WTC11 (cell line): Measurements from ENCODE around the gene ZER1. TPM values are rescaled to one million over a fixed set of nuclear protein-coding genes. Genes with fewer than 3 reads are reported as not detected.

Source experiments
- ATAC-seq: fragments of 200-7000 bp; cut with Tn5 transposase; 2 replicates; pipeline ENCODE4 v1.10.0; 2021; ENCODE audit warnings: mild to moderate bottlenecking, moderate library complexity
- CTCF ChIA-PET: fragments of 300-600 bp; sonication (Branson Sonifier 250); formaldehyde crosslinking; loops from one replicate; lab custom pipeline; 2021; ENCODE audit warnings: antibody characterized with exemption; lab: Charles Lee
- POLR2A ChIA-PET: fragments of 350-600 bp; sonication (Branson Sonifier 250); formaldehyde crosslinking; loops from one replicate; lab custom pipeline; 2021; ENCODE audit warnings: antibody characterized with exemption; lab: Charles Lee
- DNase-seq: peaks from one replicate; pipeline ENCODE4 v3.0.0; 2021; ENCODE audit warnings: low spot score
- H3K27ac Mint-ChIP-seq: 2 replicates; pipeline ENCODE4 v1.8.0; 2021; ENCODE audit warnings: mixed read lengths
- H3K27me3 Mint-ChIP-seq: 2 replicates; pipeline ENCODE4 v1.8.0; 2021; ENCODE audit warnings: low read depth, mild to moderate bottlenecking, moderate library complexity, mixed read lengths
- H3K36me3 Mint-ChIP-seq: 2 replicates; pipeline ENCODE4 v1.8.0; 2021; ENCODE audit warnings: mixed read lengths
- H3K4me1 Mint-ChIP-seq: 2 replicates; pipeline ENCODE4 v1.8.0; 2022; ENCODE audit warnings: mixed read lengths
- H3K4me3 Mint-ChIP-seq: 2 replicates; pipeline ENCODE4 v1.8.0; 2021; ENCODE audit warnings: mild to moderate bottlenecking, moderate library complexity, mixed read lengths
- H3K9me3 Mint-ChIP-seq: 2 replicates; pipeline ENCODE4 v1.8.0; 2021; ENCODE audit warnings: mixed read lengths
- ATF3 ChIP-seq: sonication (generic); formaldehyde crosslinking; conservative IDR thresholded peaks from 2 replicates; pipeline ENCODE4 v1.8.1; 2022; ENCODE audit warnings: mild to moderate bottlenecking, missing genetic modification reagents
- ETV6 ChIP-seq: sonication (generic); formaldehyde crosslinking; IDR thresholded peaks from 2 replicates; pipeline ENCODE4 v1.8.1; 2022; ENCODE audit warnings: mild to moderate bottlenecking, missing genetic modification reagents
- IRF2 ChIP-seq: sonication (generic); formaldehyde crosslinking; IDR thresholded peaks from 2 replicates; pipeline ENCODE4 v1.8.0; 2022; ENCODE audit warnings: low read depth, missing genetic modification reagents, borderline replicate concordance
- KAT7 ChIP-seq: sonication (generic); formaldehyde crosslinking; IDR thresholded peaks from 2 replicates; pipeline ENCODE4 v1.8.1; 2023; ENCODE audit warnings: missing genetic modification reagents, mild to moderate bottlenecking, borderline replicate concordance
- MYBL2 ChIP-seq: sonication (generic); formaldehyde crosslinking; IDR thresholded peaks from 2 replicates; pipeline ENCODE4 v1.8.1; 2023; ENCODE audit warnings: mild to moderate bottlenecking, moderate library complexity, missing genetic modification reagents
- OVOL2 ChIP-seq: fragments of 250-450 bp; sonication (Bioruptor Pico); IDR thresholded peaks from 2 replicates; pipeline ENCODE4 v1.9.0; 2021; ENCODE audit warnings: mild to moderate bottlenecking, borderline replicate concordance
- SMAD3 ChIP-seq: sonication (generic); formaldehyde crosslinking; IDR thresholded peaks from 2 replicates; pipeline ENCODE4 v1.8.0; 2022; ENCODE audit warnings: missing genetic modification reagents, mild to moderate bottlenecking, borderline replicate concordance
- SOX15 ChIP-seq: fragments of 250-450 bp; sonication (Bioruptor Pico); IDR thresholded peaks from 2 replicates; pipeline ENCODE4 v1.9.0; 2021; ENCODE audit warnings: mild to moderate bottlenecking
- ZNF232 ChIP-seq: sonication (generic); formaldehyde crosslinking; IDR thresholded peaks from 2 replicates; pipeline ENCODE4 v1.8.0; 2022; ENCODE audit warnings: mild to moderate bottlenecking, missing genetic modification reagents
- ZNF396 ChIP-seq: fragments of 250-450 bp; sonication (Bioruptor Pico); IDR thresholded peaks from 2 replicates; pipeline ENCODE4 v1.8.0; 2021; ENCODE audit warnings: mild to moderate bottlenecking, moderate library complexity, borderline replicate concordance
- ZNF416 ChIP-seq: fragments of 250-450 bp; sonication (Bioruptor Pico); IDR thresholded peaks from 2 replicates; pipeline ENCODE4 v1.9.0; 2021; ENCODE audit warnings: mild to moderate bottlenecking, inconsistent platforms
- ZSCAN18 ChIP-seq: fragments of 250-450 bp; sonication (Bioruptor Pico); IDR thresholded peaks from 2 replicates; pipeline ENCODE4 v2.1.2; 2022; ENCODE audit warnings: mild to moderate bottlenecking, moderate library complexity
- total RNA-seq: library from RNA; stranded (reverse); gene quantifications from 3 replicates; pipeline ENCODE4 v1.2.3, GENCODE V29; 2021
- TF ChIP-seq, protein P1 (sequence below): sonication (generic); formaldehyde crosslinking; IDR thresholded peaks from 2 replicates; pipeline ENCODE4 v1.8.1; 2022; ENCODE audit warnings: low read depth, mild to moderate bottlenecking, moderate library complexity, missing genetic modification reagents, borderline replicate concordance
- TF ChIP-seq, protein P2 (sequence below): fragments of 250-450 bp; sonication (Bioruptor Pico); IDR thresholded peaks from 2 replicates; pipeline ENCODE4 v1.9.0; 2021; ENCODE audit warnings: mild to moderate bottlenecking
- TF ChIP-seq, protein P3 (sequence below): sonication (generic); formaldehyde crosslinking; IDR thresholded peaks from 2 replicates; pipeline ENCODE4 v1.8.0; 2023; ENCODE audit warnings: missing genetic modification reagents, mild to moderate bottlenecking, borderline replicate concordance

Gene ZER1
- total RNA-seq, 1 experiment from 2014 or later: 23.8 TPM

DNA sequence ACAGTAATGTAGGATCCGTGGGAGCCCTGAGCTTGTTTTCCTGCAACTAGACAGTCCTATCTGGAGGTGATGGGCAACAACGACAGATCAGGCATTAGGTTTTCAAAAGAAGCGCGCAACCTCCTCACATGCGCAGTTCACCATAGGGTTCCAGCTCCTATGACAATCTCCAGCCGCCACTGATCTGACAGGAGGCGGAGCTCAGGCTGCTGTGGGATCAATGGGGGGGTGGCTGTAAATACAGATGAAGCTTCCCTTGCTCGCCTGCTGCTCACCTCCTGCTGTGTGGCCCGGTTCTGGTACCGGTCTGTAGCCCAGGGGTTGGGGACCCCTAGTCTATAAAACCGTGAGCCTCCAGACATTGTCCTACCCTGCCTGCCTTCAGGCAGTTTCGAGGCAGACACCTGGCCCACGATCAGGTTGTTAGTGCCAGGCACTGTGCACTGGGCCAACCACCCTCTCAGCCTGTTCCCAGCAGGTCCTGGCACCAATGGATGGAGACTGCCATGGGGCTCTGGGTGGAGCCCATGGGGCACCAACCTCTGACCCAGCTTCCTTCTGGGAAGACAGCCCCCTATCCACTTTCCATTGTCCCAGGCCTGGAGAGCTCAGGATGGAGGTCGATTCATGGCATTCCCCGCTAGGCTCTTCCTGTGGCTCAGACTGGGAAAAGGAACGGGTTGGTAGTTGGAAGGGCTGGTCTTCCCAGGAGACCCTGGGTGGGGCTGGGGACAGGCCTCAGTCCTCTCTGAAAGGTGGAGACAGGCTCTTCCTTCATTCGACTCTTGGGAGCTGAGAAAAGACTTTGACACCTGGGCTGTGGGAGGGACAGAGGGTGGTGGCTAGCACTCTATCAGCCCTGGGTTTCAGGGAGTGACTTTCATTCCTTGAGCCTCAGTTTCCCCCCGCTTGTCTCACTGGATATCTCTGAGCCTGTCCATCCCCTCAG, 48.3 kb upstream of the ZER1 start (continued):
- TF ChIP-seq, protein P1, sequence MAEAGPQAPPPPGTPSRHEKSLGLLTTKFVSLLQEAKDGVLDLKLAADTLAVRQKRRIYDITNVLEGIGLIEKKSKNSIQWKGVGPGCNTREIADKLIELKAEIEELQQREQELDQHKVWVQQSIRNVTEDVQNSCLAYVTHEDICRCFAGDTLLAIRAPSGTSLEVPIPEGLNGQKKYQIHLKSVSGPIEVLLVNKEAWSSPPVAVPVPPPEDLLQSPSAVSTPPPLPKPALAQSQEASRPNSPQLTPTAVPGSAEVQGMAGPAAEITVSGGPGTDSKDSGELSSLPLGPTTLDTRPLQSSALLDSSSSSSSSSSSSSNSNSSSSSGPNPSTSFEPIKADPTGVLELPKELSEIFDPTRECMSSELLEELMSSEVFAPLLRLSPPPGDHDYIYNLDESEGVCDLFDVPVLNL (CRISPR knock-in tag): no peak
- TF ChIP-seq, protein P2, sequence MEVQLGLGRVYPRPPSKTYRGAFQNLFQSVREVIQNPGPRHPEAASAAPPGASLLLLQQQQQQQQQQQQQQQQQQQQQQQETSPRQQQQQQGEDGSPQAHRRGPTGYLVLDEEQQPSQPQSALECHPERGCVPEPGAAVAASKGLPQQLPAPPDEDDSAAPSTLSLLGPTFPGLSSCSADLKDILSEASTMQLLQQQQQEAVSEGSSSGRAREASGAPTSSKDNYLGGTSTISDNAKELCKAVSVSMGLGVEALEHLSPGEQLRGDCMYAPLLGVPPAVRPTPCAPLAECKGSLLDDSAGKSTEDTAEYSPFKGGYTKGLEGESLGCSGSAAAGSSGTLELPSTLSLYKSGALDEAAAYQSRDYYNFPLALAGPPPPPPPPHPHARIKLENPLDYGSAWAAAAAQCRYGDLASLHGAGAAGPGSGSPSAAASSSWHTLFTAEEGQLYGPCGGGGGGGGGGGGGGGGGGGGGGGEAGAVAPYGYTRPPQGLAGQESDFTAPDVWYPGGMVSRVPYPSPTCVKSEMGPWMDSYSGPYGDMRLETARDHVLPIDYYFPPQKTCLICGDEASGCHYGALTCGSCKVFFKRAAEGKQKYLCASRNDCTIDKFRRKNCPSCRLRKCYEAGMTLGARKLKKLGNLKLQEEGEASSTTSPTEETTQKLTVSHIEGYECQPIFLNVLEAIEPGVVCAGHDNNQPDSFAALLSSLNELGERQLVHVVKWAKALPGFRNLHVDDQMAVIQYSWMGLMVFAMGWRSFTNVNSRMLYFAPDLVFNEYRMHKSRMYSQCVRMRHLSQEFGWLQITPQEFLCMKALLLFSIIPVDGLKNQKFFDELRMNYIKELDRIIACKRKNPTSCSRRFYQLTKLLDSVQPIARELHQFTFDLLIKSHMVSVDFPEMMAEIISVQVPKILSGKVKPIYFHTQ: no peak
- TF ChIP-seq KAT7 (no peak), ZNF396 (CRISPR knock-in tag) (no peak), ETV6 (CRISPR knock-in tag) (no peak)
- TF ChIP-seq, protein P3, sequence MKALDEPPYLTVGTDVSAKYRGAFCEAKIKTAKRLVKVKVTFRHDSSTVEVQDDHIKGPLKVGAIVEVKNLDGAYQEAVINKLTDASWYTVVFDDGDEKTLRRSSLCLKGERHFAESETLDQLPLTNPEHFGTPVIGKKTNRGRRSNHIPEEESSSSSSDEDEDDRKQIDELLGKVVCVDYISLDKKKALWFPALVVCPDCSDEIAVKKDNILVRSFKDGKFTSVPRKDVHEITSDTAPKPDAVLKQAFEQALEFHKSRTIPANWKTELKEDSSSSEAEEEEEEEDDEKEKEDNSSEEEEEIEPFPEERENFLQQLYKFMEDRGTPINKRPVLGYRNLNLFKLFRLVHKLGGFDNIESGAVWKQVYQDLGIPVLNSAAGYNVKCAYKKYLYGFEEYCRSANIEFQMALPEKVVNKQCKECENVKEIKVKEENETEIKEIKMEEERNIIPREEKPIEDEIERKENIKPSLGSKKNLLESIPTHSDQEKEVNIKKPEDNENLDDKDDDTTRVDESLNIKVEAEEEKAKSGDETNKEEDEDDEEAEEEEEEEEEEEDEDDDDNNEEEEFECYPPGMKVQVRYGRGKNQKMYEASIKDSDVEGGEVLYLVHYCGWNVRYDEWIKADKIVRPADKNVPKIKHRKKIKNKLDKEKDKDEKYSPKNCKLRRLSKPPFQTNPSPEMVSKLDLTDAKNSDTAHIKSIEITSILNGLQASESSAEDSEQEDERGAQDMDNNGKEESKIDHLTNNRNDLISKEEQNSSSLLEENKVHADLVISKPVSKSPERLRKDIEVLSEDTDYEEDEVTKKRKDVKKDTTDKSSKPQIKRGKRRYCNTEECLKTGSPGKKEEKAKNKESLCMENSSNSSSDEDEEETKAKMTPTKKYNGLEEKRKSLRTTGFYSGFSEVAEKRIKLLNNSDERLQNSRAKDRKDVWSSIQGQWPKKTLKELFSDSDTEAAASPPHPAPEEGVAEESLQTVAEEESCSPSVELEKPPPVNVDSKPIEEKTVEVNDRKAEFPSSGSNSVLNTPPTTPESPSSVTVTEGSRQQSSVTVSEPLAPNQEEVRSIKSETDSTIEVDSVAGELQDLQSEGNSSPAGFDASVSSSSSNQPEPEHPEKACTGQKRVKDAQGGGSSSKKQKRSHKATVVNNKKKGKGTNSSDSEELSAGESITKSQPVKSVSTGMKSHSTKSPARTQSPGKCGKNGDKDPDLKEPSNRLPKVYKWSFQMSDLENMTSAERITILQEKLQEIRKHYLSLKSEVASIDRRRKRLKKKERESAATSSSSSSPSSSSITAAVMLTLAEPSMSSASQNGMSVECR (CRISPR knock-in tag): no peak

DNA sequence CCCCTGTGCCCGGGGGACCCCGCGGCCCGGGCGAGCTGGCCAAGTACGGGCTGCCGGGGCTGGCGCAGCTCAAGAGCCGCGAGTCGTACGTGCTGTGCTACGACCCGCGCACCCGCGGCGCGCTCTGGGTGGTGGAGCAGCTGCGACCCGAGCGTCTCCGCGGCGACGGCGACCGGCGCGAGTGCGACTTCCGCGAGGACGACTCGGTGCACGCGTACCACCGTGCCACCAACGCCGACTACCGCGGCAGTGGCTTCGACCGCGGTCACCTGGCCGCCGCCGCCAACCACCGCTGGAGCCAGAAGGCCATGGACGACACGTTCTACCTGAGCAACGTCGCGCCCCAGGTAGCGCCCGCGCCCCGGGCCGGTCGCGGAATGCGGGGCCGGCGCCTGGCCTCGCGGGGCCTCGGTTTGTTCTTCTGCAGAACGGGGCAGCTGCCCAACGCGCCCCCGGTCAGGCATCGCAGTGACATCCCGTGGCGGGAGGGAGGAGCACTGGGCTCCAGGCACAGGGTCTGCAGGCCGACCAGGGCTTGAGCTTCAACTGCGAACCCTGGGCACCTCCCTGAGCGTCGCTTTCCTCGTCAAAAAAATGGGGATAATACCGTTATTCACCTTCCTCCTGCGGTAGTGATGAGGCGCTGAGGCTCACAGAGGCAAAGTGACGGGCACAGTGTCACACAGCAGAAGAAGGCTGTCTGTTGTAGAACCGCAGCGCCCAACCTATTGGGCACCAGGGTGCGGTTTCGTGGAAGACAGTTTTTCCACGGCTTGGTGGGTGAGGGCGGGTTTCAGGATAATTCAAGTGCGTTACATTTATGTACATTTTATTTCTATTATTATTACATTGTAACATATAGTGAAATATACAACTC, 47.4 kb upstream of the ZER1 start:
- Mint-ChIP-seq H3K36me3 (peaks cover 16% of the 10 kb centered on the region), H3K4me1 (peaks cover 3% of the 10 kb centered on the region), H3K27ac (no peak overlapping the region), H3K27me3 (no peaks in the 10 kb centered on the region), H3K9me3 (no peaks in the 10 kb centered on the region), H3K4me3 (peak overlapping the region; percentile 71)
- ChIA-PET POLR2A (interaction anchor here (0.7 to 2.8 kb wide), 8 partner anchors 9 to 262 kb away, joined by 3 to 26 read pairs (median 4); partner anchors contain the start of genes DOLPP1, PKN3, SPOUT1 and TBC1D13), CTCF (interaction anchor here (0.7 to 3.3 kb wide), 41 partner anchors 9 to 380 kb away, joined by 3 to 40 read pairs (median 5); partner anchors contain the start of genes DOLPP1, KYAT1, MIGA2 and PKN3)
- ATAC-seq (peak; percentile 13), DNase-seq (peak; percentile 52)
- TF ChIP-seq SMAD3: 0 out of 2 replicates have a peak, but pooled peaks have one; percentile 50
- TF ChIP-seq ZNF416 (CRISPR knock-in tag): no peak
- no peak for TF ChIP-seq ZSCAN18
- TF ChIP-seq ATF3: 0 out of 2 replicates have a peak, but pooled peaks have one; percentile 64
- TF ChIP-seq SOX15 (CRISPR knock-in tag): no peak
- TF ChIP-seq ZNF232: no peak
- no peak for TF ChIP-seq OVOL2 (CRISPR knock-in tag)
- TF ChIP-seq MYBL2 (CRISPR knock-in tag): no peak
- TF ChIP-seq IRF2 (CRISPR knock-in tag): no peak
- TF ChIP-seq, protein P3 (CRISPR knock-in tag): peak; percentile 41; the same call in 1 of the 2 replicates
